Measurements from ENCODE around the gene SLC26A5. TPM values are rescaled to one million over a fixed set of nuclear protein-coding genes. Genes with fewer than 3 reads are reported as not detected.
"Not testable (repeated sequence)": the region's sequence is repeated elsewhere in the genome, so short reads cannot be mapped to it uniquely, and the experiment has no call there.

SLC26A5 gene, protein sequence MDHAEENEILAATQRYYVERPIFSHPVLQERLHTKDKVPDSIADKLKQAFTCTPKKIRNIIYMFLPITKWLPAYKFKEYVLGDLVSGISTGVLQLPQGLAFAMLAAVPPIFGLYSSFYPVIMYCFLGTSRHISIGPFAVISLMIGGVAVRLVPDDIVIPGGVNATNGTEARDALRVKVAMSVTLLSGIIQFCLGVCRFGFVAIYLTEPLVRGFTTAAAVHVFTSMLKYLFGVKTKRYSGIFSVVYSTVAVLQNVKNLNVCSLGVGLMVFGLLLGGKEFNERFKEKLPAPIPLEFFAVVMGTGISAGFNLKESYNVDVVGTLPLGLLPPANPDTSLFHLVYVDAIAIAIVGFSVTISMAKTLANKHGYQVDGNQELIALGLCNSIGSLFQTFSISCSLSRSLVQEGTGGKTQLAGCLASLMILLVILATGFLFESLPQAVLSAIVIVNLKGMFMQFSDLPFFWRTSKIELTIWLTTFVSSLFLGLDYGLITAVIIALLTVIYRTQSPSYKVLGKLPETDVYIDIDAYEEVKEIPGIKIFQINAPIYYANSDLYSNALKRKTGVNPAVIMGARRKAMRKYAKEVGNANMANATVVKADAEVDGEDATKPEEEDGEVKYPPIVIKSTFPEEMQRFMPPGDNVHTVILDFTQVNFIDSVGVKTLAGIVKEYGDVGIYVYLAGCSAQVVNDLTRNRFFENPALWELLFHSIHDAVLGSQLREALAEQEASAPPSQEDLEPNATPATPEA
- not detected for total RNA-seq

- ATAC-seq: peak; percentile 89
These were observed at the start of gene SLC26A5 for GRCh38 chr7:103446049-103446520. Gene SLC26A5 (minus strand): TSS chr7:103446207. CDS start chr7:103421514, 24,693 bp downstream.

GRCh38 chr7:103487419-103487818 lies 41.4 kb upstream of the SLC26A5 start:
- no peak for ATAC-seq

GRCh38 chr7:103486873-103487272 lies 40.9 kb upstream of the SLC26A5 start:
- not testable (repeated sequence) for ATAC-seq

DNA sequence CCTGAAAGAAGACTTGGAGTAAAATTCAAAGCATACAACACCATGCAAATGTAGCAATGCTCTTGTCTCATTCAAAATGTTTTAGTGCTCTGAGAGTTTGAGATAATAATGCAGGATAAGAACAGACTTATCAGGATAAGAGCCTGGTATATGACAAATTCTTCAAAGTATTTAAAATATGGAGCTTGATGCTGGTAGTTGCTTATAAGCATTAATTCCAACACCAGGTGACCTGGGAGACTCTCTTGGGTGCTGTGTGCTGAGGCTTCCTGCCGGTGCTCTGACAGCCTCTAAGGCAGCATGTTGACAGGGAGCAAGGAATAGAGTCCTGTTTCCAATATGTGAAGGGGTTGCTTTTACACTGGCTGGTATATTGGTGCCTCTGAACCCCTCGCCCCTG lies 34.8 kb upstream of the SLC26A5 start:
- ATAC-seq: no peak

DNA sequence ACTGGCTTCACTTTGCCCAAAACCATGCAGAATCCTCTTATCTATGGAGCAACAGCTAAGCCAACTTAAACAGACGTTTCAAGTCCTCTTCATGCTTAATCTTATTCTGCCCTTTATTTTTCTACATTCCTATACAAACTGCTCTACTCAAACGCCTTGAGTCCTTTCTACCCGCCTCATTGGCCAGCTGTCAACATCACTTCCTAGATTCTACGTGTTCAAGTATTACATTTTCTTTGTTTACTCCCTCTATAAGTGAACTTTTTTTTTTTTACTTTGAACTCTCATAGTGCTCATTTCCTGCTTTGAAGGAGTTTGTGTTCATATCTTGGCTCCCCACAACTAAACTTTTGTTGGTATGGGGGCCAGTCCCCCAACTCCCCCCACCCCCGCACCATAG lies 28.9 kb upstream of the SLC26A5 start:
- no peak for ATAC-seq

DNA sequence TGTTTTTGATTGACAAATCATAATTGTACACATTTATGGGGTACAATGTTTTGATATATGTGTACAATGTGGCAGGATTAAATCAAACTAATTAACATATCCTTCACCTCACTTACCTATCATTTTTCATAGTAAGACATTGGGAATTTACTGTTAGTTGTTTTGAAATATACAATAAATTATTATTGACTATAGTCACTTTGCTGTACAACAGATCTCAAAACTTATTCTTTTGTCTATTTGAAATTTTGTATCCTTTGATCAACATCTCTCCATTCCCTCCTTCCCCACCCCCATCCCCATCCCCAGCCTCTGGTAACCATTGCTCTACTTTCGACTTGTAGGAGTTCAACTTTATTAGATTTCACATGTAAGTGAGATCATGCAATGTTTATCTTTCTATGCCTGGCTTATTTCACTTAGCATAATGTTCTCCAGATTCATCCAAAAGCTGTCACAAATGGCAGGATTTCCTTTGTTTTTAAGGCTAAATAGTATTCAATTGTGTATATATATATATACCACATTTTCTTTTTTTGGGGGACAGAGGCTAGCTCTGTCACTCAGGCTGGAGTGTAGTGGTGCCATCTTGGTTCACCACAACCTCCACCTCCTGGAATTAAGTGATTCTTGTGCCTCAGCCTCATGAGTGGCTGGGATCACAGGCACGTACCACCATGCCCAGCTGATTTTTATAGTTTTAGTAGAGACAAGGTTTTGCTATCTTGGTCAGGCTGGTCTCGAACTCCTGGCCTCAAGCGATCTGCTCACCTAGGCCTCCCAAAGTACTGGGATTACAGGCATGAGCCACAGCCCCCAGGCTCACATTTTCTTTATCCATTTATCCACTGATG lies 23.3 kb upstream of the SLC26A5 start:
- no peak for ATAC-seq

DNA sequence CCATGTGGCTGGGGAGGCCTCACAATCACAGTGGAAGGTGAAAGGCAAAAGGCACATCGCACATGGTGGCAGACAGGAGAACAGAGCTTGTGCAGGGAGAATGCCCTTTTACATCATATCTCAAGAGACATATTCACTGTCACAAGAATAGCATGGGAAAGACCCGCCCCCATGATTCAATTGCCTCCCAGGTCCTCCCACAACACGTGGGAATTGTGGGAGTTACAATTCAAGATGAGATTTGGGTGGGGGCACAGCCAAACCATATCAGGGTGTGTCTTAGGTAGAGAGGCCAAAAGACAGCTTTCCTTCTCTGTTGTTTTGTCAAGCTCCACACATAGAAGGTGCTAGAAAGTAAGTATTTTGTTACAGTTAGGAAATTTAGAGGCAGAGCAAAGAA lies 20.8 kb upstream of the SLC26A5 start:
- ATAC-seq: no peak

GRCh38 chr7:103462358-103462757 lies 16.4 kb upstream of the SLC26A5 start:
- no peak for ATAC-seq

- ATAC-seq: peak; percentile 79
These were observed 1.3 kb upstream of the SLC26A5 start for GRCh38 chr7:103447073-103447960.

DNA sequence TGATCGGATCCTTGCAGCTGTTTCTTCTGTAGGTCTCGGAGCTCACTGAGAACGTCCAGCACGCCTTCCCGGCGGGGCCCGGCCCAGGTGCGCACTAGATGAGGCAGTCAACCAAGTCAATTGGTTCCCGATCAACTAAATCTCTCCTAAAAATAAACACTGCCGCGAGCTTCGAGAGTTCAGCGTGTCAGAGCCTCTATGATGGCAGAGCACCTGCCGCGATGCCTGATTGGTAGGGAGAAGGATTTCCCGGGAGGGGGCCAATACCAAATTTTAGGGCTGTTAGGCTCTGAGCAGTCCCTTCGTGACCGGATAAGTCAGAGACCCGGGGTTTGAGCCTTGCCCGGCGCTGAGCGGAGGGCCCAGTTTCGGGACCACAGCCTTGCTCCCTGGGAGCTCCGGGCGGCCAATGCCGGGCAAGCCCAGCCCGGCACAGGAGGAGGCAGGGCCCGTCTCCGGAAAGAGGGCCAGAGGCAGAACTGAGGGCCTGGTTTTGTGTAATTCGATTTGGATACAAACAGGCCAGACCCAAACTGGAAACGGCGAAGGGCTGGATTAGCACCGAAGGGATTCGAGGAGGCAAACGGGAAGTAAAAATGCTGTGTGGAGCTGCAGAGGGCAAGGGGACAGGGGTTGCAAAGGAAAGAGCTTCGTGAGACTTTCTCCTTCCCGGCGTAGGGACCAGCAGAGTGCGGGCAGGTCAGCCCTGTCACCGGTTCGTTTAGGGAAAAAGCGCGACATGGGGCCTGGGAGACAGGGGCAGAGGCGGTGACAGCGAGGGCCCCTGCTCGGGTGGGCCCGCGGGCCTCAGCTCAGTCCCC lies 569 bp downstream of the SLC26A5 start:
- no peak for ATAC-seq

DNA sequence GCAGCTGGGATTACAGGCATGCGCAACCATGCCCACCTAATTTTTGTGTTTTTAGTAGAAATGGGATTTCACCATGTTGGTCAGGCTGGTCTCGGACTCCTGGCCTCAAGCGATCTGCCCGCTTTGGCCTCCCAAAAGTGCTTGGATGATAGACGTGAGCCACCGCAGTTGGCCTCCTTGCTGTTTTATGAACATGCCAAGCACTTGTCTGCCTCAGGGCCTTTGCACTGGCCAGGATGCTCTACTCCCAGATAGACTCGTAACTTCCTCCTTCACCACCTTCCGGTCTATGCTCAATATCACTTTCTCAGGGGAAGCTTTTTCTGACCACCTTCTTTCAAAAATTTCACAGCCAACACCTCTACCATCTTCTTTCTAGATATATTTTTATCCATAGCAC lies 6.3 kb downstream of the SLC26A5 start:
- no peak for ATAC-seq

GRCh38 chr7:103437623-103438022 lies 8.4 kb downstream of the SLC26A5 start:
- ATAC-seq: no peak

DNA sequence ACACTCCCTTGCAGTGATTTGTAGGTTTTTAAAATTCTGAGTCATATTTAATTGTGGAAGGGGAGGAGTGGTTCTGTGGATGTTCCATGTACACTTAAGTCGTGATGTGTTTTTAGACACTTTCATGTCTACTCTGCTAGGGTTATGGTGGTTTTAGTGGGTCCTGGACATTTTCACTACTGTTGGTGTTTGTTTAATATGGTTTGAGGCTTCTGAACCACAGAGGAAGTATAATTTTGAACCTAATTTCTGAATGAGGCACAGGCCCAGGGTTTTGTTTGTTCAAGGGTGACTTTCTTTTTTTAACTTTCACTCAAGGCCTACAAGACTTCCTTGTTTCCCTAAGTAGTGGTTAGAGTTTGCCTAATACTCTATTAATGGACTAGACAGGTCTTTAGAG lies 13.3 kb downstream of the SLC26A5 start:
- ATAC-seq: no peak

DNA sequence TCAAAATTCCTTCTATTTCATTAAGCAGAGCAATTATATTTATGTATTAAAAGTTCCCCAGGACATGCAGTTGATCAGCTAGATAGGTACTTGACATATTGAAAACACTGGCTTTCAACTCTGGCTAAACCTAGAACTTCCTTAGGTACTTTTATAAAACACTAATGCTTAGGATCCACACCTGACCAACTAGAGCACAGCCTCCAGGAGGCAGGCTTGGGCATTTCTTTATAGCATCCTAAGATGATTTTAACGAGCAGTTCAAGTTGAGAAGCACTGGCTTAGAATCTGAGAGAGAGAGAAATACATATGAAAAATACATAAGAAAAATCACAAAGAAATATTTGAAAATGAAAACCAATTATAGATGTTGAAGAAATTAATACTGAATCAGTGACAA lies 20.8 kb downstream of the SLC26A5 start:
- ATAC-seq: no peak

DNA sequence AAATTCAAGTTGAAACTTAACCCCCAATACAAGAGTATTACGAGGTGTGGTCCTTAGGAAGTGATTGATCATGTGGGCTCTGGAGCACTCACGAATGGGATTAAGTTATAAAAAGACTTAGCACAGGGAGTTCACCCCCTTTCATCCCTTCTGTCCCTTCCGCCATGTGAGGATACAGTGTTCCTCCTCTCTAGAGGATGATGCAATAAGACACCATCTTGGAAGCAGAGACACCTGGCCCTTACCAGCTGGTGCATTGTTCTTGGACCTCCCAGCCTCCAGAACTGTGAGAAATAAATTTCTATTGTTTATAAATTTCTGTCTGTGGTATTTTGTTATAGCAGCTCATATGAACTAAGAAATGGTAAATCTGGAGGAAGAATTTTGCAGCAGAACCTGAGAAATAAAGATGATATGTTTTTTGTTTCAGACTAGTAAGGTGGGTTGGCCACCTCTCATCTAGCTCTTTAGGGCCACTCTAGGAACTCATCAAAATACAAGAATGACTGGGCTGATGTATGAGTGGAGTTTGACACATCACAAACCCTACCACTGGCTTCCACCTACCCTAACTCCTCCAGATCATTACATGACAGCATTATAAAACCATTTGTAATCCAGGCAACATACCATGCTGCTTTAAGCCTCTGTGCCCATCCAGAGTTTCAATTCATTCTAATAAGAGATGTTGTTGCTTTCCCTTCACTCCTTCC lies 22.4 kb downstream of the SLC26A5 start:
- ATAC-seq: no peak

- ATAC-seq: no peak
These were observed 25.1 kb downstream of the SLC26A5 start for GRCh38 chr7:103420857-103421384.

DNA sequence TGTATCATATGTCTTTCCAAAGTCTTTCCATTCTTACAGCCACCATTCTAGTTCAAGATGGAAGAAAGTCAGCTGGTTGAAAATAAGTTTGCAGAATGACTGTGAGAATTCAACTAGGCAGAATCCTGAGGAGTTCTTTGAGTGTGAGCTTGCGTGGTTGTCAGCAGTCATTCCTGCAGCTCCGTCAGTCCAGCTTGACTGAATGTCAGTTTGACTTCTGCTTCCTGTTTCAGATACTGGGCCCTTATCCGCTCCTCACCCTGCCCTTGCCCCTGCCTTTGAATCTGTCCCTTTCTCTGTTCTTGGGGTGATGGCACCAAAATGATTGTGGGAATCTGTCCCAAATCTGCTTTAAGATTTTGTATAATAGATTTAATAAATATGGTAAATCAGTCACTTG lies 27.8 kb downstream of the SLC26A5 start:
- no peak for ATAC-seq

- ATAC-seq: no peak
These were observed 32.6 kb downstream of the SLC26A5 start for GRCh38 chr7:103413407-103413806.

DNA sequence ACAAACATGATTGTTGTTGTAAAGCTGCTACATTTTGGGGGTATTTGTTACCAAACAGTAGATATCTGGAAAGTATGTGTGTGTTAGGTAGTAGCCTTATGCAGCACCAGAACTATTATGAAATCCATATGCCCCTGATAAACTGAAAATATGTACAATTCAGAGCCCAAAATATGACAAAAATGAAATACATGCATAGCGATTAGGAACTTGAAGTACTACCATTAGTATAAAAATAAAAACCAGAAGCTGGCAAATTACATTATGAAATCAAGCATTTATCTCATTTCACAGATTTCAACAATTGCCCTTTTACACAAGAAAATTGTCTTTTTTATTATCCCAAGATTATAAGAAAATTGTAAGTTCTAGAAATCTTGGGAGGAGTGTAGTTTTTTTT lies 33.9 kb downstream of the SLC26A5 start:
- ATAC-seq: no peak

Data from esophagus mucosa (tissue), 1 donor.